G401 (cell line): ENCODE data around the gene ATP2B3. TPM values are rescaled to one million over a fixed set of nuclear protein-coding genes. Genes with fewer than 3 reads are reported as not detected.
A peak's percentile ranks its signal among the peaks of the same experiment; 100 is the strongest.

ENCODE experiments used
- DNase-seq: peaks from one replicate; pipeline ENCODE4 v3.0.0-alpha.2; 2015; ENCODE audit warnings: low spot score
- in situ Hi-C: cut with HindIII; loops from 2 replicates; pipeline ENCODE4 v1.10.0; 2016; ENCODE audit warnings: low sequenced_read_pairs, mixed read lengths
- total RNA-seq: library from RNA; depleted of rRNA; stranded (reverse); fragments of >200 nt; shearing (Covaris generic); gene quantifications from 2 replicates; pipeline ENCODE4 v1.2.3, GENCODE V29; 2014; rRNA removed

The ATP2B3 gene
- total RNA-seq: not detected in 2 replicates

- in situ Hi-C loops: no loop called here
- DNase-seq: no peak
Observed at GRCh38 chrX:153517423-153517822, at the start of gene ATP2B3. ATP2B3 (plus strand) TSS chrX:153517642; CDS start chrX:153536248, 18,606 bp downstream.

- in situ Hi-C loops: no loop called here
- no peak for DNase-seq
Observed at GRCh38 chrX:153468008-153468580, 49.3 kb upstream of the ATP2B3 start.

- in situ Hi-C loops: no loop called here
Observed at GRCh38 chrX:153469811-153470410, 47.5 kb upstream of the ATP2B3 start.

GRCh38 chrX:153470411-153471363 is 46.8 kb upstream of the ATP2B3 start, which contains the start of gene HAUS7:
HAUS7 (minus strand) TSS chrX:153470576; CDS start chrX:153470557, 19 bp downstream.
- in situ Hi-C loops: no loop called here
- DNase-seq: peak; percentile 89

More at GRCh38 chrX:153469811-153470410, 47.5 kb upstream of the ATP2B3 start:
- no peak for DNase-seq

- in situ Hi-C loops: no loop called here
- no peak for DNase-seq
Observed at GRCh38 chrX:153471663-153472280, 45.7 kb upstream of the ATP2B3 start.

- in situ Hi-C loops: no loop called here
- no peak for DNase-seq
Observed at GRCh38 chrX:153473126-153473525, 44.3 kb upstream of the ATP2B3 start.

GRCh38 chrX:153474266-153474665 is 43.2 kb upstream of the ATP2B3 start:
- no peak for DNase-seq
- in situ Hi-C loops: no loop called here

- no peak for DNase-seq
- in situ Hi-C loops: no loop called here
Observed at GRCh38 chrX:153474718-153475117, 42.7 kb upstream of the ATP2B3 start.

- in situ Hi-C loops: no loop called here
- no peak for DNase-seq
Observed at GRCh38 chrX:153475271-153475670, 42.2 kb upstream of the ATP2B3 start.

- DNase-seq: no peak
- in situ Hi-C loops: no loop called here
Observed at GRCh38 chrX:153475751-153476281, 41.6 kb upstream of the ATP2B3 start.

GRCh38 chrX:153476666-153477363 is 40.6 kb upstream of the ATP2B3 start:
- in situ Hi-C loops: no loop called here
- DNase-seq: no peak

- in situ Hi-C loops: no loop called here
- DNase-seq: no peak
Observed at GRCh38 chrX:153477364-153477857, 40.0 kb upstream of the ATP2B3 start.

- DNase-seq: no peak
- in situ Hi-C loops: no loop called here
Observed at GRCh38 chrX:153477901-153478300, 39.5 kb upstream of the ATP2B3 start.

GRCh38 chrX:153478746-153479145 is 38.7 kb upstream of the ATP2B3 start:
- in situ Hi-C loops: no loop called here
- no peak for DNase-seq

GRCh38 chrX:153481043-153481442 is 36.4 kb upstream of the ATP2B3 start:
- in situ Hi-C loops: no loop called here
- no peak for DNase-seq

- no peak for DNase-seq
- in situ Hi-C loops: no loop called here
Observed at GRCh38 chrX:153482376-153483015, 34.9 kb upstream of the ATP2B3 start.

GRCh38 chrX:153485396-153486080 is 31.9 kb upstream of the ATP2B3 start:
- no peak for DNase-seq
- in situ Hi-C loops: no loop called here

GRCh38 chrX:153486171-153486570 is 31.3 kb upstream of the ATP2B3 start:
- in situ Hi-C loops: no loop called here
- no peak for DNase-seq
